ENCODE measurements around the gene DSE.

DSE gene

GRCh38 chr6:116389357-116389756, 18.6 kb downstream of the DSE start:
- DNase-seq, result no peak

GRCh38 chr6:116390581-116390980, 19.8 kb downstream of the DSE start:
- no peak for DNase-seq

- no peak for DNase-seq
These were observed 21.6 kb downstream of the DSE start for GRCh38 chr6:116392132-116393013.

- no peak for DNase-seq
These were observed 22.7 kb downstream of the DSE start for GRCh38 chr6:116393430-116393829.

- no peak for DNase-seq
These were observed 24.9 kb downstream of the DSE start for GRCh38 chr6:116395647-116396046.

- DNase-seq, result no peak
These were observed 25.7 kb downstream of the DSE start for GRCh38 chr6:116396441-116396840.

GRCh38 chr6:116397914-116398313, 27.2 kb downstream of the DSE start:
- DNase-seq, result no peak

- no peak for DNase-seq
These were observed 27.7 kb downstream of the DSE start for GRCh38 chr6:116398316-116399010.

- no peak for DNase-seq
These were observed 28.5 kb downstream of the DSE start for GRCh38 chr6:116399287-116399686.

GRCh38 chr6:116400328-116400727, 29.6 kb downstream of the DSE start:
- no peak for DNase-seq

- DNase-seq, result no peak
These were observed 31.6 kb downstream of the DSE start for GRCh38 chr6:116402108-116402937.

GRCh38 chr6:116403205-116403604, 32.5 kb downstream of the DSE start:
- no peak for DNase-seq

GRCh38 chr6:116404696-116405095, 33.9 kb downstream of the DSE start:
- DNase-seq, result no peak

- peak; percentile 77 for DNase-seq
These were observed 34.4 kb downstream of the DSE start for GRCh38 chr6:116405138-116405537.

GRCh38 chr6:116405652-116406356, 35.1 kb downstream of the DSE start:
- no peak for DNase-seq

GRCh38 chr6:116406678-116407345, 36.1 kb downstream of the DSE start:
- no peak for DNase-seq

- DNase-seq, result no peak
These were observed 37.7 kb downstream of the DSE start for GRCh38 chr6:116408491-116408890.

- DNase-seq, result no peak
These were observed 39.0 kb downstream of the DSE start for GRCh38 chr6:116409756-116410155.

GRCh38 chr6:116411284-116411623, 40.5 kb downstream of the DSE start:
- DNase-seq, result no peak

- DNase-seq, result no peak
These were observed 41.5 kb downstream of the DSE start for GRCh38 chr6:116412270-116412669.

- no peak for DNase-seq
These were observed 42.6 kb downstream of the DSE start for GRCh38 chr6:116413357-116413756.

- no peak for DNase-seq
These were observed 46.9 kb downstream of the DSE start for GRCh38 chr6:116417661-116418060.

Data from right hindlimb (tissue), 1 donor.